Left lung (tissue), 10 donors: Measurements from ENCODE around the gene OR2F1. TPM values are rescaled to one million over a fixed set of nuclear protein-coding genes. Genes with fewer than 3 reads are reported as not detected.

Source experiments
- ATAC-seq: fragments of 200-7000 bp; cut with Tn5 transposase; one replicate; pipeline ENCODE4 v1.9.1; 2020; ENCODE audit warnings: moderate library complexity
- DNase-seq, 4 donors: peaks; one replicate each; pipeline ENCODE4 v3.0.0-alpha.2; 2013 to 2020
- H3K27ac ChIP-seq, 2 donors: fragments of 200-600 bp; sonication (generic) in 1 of 2; one replicate each; pipeline versions ENCODE4 v1.5.0 to v1.8.0; 2020 to 2021
- H3K27me3 ChIP-seq, 2 donors: fragments of 200-600 bp; sonication (generic) in 1 of 2; one replicate each; pipeline versions ENCODE4 v1.5.0 to v1.8.0; 2020 to 2021
- H3K36me3 ChIP-seq, 2 donors: fragments of 200-600 bp; sonication (generic) in 1 of 2; one replicate each; pipeline versions ENCODE4 v1.5.0 to v1.8.0; 2020 to 2021
- H3K4me1 ChIP-seq, 2 donors: fragments of 200-600 bp; one replicate each; pipeline ENCODE4 v1.8.0; 2021
- H3K4me3 ChIP-seq, 2 donors: fragments of 200-600 bp; sonication (generic) in 1 of 2; one replicate each; pipeline versions ENCODE4 v1.5.0 to v1.8.0; 2020 to 2021; ENCODE audit warnings: mild to moderate bottlenecking in 1 of 2
- H3K9me3 ChIP-seq, 2 donors: fragments of 200-600 bp; sonication (generic) in 1 of 2; one replicate each; pipeline versions ENCODE4 v1.5.0 to v1.8.0; 2020 to 2021
- intact Hi-C, 2 donors: fragments of 100-400 bp; cut with DNase I; formaldehyde crosslinking; loops; one replicate each; pipeline versions ENCODE4 v1.11.2 to v1.14.2; 2022
- polyA plus RNA-seq, 6 donors: library from polyadenylated mRNA; unstranded; fragments of 120-200 nt; gene quantifications; one replicate each; pipeline ENCODE4 v1.2.1, GENCODE V29; 2013; ENCODE audit not compliant: insufficient read length in 6 of 6
- total RNA-seq, 2 donors: library from RNA; stranded (reverse); fragmentation: NEBNext Ultra II Directional; extraction: Animal tissue kit (Norgen Biotek cat#: 25700); gene quantifications; one replicate each; pipeline ENCODE4 v1.2.1, GENCODE V29; 2021
- TF ChIP-seq, protein P1 (sequence below), 2 donors: fragments of 200-600 bp; sonication (generic) in 1 of 2; IDR thresholded peaks; one replicate each; pipeline versions ENCODE4 v1.5.0 to v1.8.0; 2021; ENCODE audit warnings: antibody characterized with exemption in 2 of 2
- donor health status: DM: no; HTN: yes; CAD: no.
- donor health status: DM: no; HTN: no; CAD: no.

The OR2F1 gene
- total and polyA plus RNA-seq, 8 donors, result 0.06 to 0.65 (median 0.30) TPM; not detected in 4

DNA sequence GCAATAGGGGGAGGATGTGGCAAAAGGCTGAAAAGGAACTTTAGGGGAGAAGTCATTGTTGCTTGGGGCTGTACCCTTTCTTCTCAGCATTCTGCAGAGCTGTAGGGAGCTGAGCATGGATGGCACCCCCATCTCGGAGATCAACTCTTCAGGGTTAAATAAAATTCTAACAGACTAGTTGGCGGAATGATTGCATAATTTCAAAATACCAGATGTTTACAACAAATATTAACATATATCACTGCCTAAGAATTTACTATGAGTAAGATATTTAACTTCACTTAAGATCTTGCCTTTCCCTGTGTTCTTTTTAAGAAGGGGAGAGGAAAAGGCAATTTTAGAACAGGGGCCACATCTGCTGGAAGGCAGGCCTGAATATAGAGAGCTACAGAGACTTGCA lies 509 bp upstream of the OR2F1 start:
- TF ChIP-seq, protein P1, sequence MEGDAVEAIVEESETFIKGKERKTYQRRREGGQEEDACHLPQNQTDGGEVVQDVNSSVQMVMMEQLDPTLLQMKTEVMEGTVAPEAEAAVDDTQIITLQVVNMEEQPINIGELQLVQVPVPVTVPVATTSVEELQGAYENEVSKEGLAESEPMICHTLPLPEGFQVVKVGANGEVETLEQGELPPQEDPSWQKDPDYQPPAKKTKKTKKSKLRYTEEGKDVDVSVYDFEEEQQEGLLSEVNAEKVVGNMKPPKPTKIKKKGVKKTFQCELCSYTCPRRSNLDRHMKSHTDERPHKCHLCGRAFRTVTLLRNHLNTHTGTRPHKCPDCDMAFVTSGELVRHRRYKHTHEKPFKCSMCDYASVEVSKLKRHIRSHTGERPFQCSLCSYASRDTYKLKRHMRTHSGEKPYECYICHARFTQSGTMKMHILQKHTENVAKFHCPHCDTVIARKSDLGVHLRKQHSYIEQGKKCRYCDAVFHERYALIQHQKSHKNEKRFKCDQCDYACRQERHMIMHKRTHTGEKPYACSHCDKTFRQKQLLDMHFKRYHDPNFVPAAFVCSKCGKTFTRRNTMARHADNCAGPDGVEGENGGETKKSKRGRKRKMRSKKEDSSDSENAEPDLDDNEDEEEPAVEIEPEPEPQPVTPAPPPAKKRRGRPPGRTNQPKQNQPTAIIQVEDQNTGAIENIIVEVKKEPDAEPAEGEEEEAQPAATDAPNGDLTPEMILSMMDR (IDR thresholded peaks at IDR 0.05), result no peak
- intact Hi-C loops, result no loop called here
- Histone ChIP-seq H3K4me1 (no peaks in the 10 kb centered on the region), H3K36me3 (no peaks in the 10 kb centered on the region), H3K9me3 (no peaks in the 10 kb centered on the region), H3K4me3 (no peak overlapping the region), H3K27me3 (no peaks in the 10 kb centered on the region), H3K27ac (no peak overlapping the region)
- DNase-seq (no peak), ATAC-seq (no peak)

DNA sequence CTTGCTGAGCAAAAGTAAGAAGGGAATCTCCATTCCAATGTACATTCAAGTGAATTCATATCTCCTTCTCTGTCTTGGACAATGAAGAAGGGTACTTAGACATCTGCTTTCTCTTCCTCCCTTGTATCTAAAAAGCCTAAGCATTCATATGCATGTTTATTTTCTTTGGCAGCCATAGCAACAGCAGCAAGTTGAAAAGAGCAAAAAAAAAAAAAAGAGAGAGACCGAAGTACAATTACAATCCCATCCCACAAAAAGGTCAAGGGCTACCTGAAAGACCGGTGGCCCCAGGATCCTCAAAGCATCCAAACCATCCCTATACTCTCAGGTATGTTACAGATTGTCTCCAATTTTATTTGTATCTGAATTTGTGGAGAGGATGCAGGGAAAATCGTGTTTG lies 4.1 kb downstream of the OR2F1 start:
- ATAC-seq, result no peak
- Histone ChIP-seq H3K36me3 (no peaks in the 10 kb centered on the region), H3K27ac (no peak overlapping the region), H3K4me3 (no peak overlapping the region), H3K27me3 (no peaks in the 10 kb centered on the region), H3K9me3 (no peaks in the 10 kb centered on the region), H3K4me1 (no peaks in the 10 kb centered on the region)
- DNase-seq, result no peak
- intact Hi-C loops, result no loop called here
- TF ChIP-seq, protein P1 (IDR thresholded peaks at IDR 0.05), result no peak

DNA sequence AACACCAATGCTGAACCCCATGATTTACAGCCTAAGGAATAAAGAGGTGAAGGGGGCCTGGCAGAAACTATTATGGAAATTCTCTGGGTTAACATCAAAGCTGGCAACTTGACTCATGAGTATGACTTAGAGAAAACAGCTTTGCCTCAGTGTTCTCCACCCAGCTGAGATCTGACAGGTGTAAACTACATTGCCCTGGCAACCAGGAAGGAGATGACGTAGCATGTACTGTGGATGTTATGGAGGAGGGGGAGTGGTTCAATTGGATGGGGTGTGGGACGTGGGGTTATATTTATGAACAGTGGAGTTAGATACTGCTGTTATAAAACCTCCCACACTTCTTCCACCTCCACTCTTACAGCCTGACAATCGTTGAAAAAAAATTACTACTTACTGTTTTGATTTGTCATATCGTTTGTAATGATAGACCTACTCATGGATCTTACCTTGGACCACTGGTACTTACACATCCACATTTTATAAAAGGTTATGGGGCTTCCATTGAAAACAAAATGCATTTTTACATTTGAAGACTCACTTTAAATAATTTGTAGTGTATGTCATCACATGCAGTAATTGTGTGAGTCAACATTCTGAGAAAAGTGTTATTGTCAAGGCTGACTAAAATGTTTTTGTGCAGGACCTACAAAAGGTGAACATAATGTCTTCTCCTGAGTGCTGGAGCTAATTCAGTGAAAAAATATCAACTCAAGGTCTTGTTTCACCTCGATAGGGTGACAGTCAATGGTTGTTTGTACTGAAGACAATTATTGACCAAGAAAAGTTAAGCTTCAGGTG lies 6.4 kb downstream of the OR2F1 start:
- Histone ChIP-seq H3K27ac (no peak overlapping the region), H3K36me3 (no peaks in the 10 kb centered on the region), H3K4me1 (no peaks in the 10 kb centered on the region), H3K9me3 (no peaks in the 10 kb centered on the region), H3K27me3 (no peaks in the 10 kb centered on the region), H3K4me3 (no peak overlapping the region)
- TF ChIP-seq, protein P1 (IDR thresholded peaks at IDR 0.05), result no peak
- ATAC-seq (no peak), DNase-seq (no peak)
- intact Hi-C loops, result no loop called here

- TF ChIP-seq, protein P1 (IDR thresholded peaks at IDR 0.05), result no peak
- ATAC-seq (no peak), DNase-seq (no peak)
- no peak overlapping the region for H3K27ac ChIP-seq
- H3K27me3 ChIP-seq, result no peaks in the 10 kb centered on the region
- no peaks in the 10 kb centered on the region for H3K4me1 ChIP-seq
- no peaks in the 10 kb centered on the region for H3K36me3 ChIP-seq
- no peak overlapping the region for H3K4me3 ChIP-seq
- H3K9me3 ChIP-seq, result no peaks in the 10 kb centered on the region
- intact Hi-C loops, result no loop called here
These were observed 10.6 kb downstream of the OR2F1 start for GRCh38 chr7:143965280-143965679.

DNA sequence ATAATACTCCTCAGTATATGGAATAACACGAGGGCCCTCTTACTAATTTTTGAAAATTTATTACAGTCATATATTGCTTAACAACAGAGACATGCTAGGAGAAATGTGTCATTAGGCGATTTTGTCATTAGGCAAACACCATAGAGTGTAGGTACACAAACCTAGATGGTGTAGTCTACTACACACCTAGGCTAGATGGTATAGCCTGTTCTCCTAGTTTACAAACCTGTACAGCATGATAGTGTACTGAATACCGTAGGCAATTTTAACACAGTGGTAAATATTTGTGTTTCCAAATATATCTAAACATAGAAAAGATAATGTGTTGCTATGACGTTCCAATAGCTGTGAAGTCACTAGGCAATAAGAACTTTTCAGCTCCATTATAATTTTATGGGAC lies 12.8 kb downstream of the OR2F1 start:
- DNase-seq (no peak), ATAC-seq (no peak)
- Histone ChIP-seq H3K4me1 (no peaks in the 10 kb centered on the region), H3K27me3 (no peaks in the 10 kb centered on the region), H3K27ac (no peak overlapping the region), H3K9me3 (peaks cover 0 to 3% of the 10 kb centered on the region in 2 donors), H3K4me3 (no peak overlapping the region), H3K36me3 (no peaks in the 10 kb centered on the region)
- TF ChIP-seq, protein P1 (IDR thresholded peaks at IDR 0.05), result no peak
- intact Hi-C loops, result no loop called here
